Natural killer cell (primary cell): Measurements from ENCODE around the gene TNS4. TPM values are rescaled to one million over a fixed set of nuclear protein-coding genes. Genes with fewer than 3 reads are reported as not detected.

Experiments
- ATAC-seq, 3 donors: fragments of 150-1000 bp in 2 of 3; fragments of 200-7000 bp in 1 of 3; cut with Tn5 transposase; 1 replicate in 1 of 3; 2 replicates in 2 of 3; pipeline ENCODE4 v1.10.0; 2021; ENCODE audit warnings: mild to moderate bottlenecking in 2 of 3, moderate library complexity in 2 of 3
- DNase-seq, 2 donors: peaks; one replicate each; pipeline versions ENCODE4 v3.0.0 to v3.0.0-alpha.2; 2013 to 2021; ENCODE audit warnings: mixed read lengths in 1 of 2
- H3K27ac ChIP-seq: one replicate; pipeline ENCODE4 v1.5.1; 2013; ENCODE audit warnings: mild to moderate bottlenecking, low read length
- H3K27me3 ChIP-seq: one replicate; pipeline ENCODE4 v1.6.1; 2013; ENCODE audit warnings: low read length; ENCODE audit not compliant: control insufficient read depth, insufficient read depth
- H3K36me3 ChIP-seq: one replicate; pipeline ENCODE4 v1.6.1; 2013; ENCODE audit warnings: low read length; ENCODE audit not compliant: control insufficient read depth, insufficient read depth
- H3K4me1 ChIP-seq: one replicate; pipeline ENCODE4 v1.6.1; 2013; ENCODE audit warnings: low read length; ENCODE audit not compliant: control insufficient read depth, insufficient read depth
- H3K4me3 ChIP-seq: one replicate; pipeline ENCODE4 v1.5.1; 2013; ENCODE audit warnings: low read length
- H3K9me3 ChIP-seq: one replicate; pipeline ENCODE4 v1.6.1; 2013; ENCODE audit warnings: low read length; ENCODE audit not compliant: control insufficient read depth, insufficient read depth
- H3K27ac Mint-ChIP-seq, 2 donors: one replicate each; pipeline ENCODE4 v1.8.0; 2022; ENCODE audit warnings: mild to moderate bottlenecking in 2 of 2, mixed read lengths in 2 of 2, moderate library complexity in 1 of 2
- H3K27me3 Mint-ChIP-seq, 2 donors: one replicate each; pipeline ENCODE4 v1.8.0; 2022; ENCODE audit warnings: low read depth in 2 of 2, mixed read lengths in 2 of 2
- H3K36me3 Mint-ChIP-seq: one replicate; pipeline ENCODE4 v1.8.0; 2022; ENCODE audit warnings: mixed read lengths
- H3K4me1 Mint-ChIP-seq, 2 donors: one replicate each; pipeline ENCODE4 v1.8.0; 2022; ENCODE audit warnings: mixed read lengths in 2 of 2
- H3K4me3 Mint-ChIP-seq: one replicate; pipeline ENCODE4 v1.8.0; 2022; ENCODE audit warnings: mild to moderate bottlenecking, moderate library complexity, mixed read lengths
- H3K9me3 Mint-ChIP-seq, 2 donors: one replicate each; pipeline ENCODE4 v1.8.0; 2022; ENCODE audit warnings: mixed read lengths in 2 of 2
- CTCF ChIP-seq: fragments of 200-600 bp; IDR thresholded peaks from one replicate; pipeline ENCODE4 v1.8.0; 2022; ENCODE audit warnings: antibody characterized with exemption
- WGBS: methylation state at CpG from one replicate; pipeline ENCODE4 v1.1.7; 2013; ENCODE audit warnings: missing lambda C conversion rate; ENCODE audit not compliant: insufficient coverage; 5-methylcytosine and 5-hydroxymethylcytosine counted together
- intact Hi-C: fragments of 100-400 bp; cut with micrococcal nuclease; formaldehyde crosslinking; loops from one replicate; pipeline ENCODE4 v1.14.2; 2022
- total RNA-seq, 4 donors: library from RNA; stranded (reverse); fragments of 120-200 nt in 1 of 4; gene quantifications; one replicate each; pipeline versions ENCODE4 v1.2.3 to v1.2.4, GENCODE V29; 2013 to 2022

TNS4 gene
- total RNA-seq, 3 donors from 2014 or later (not counting 1 experiment from before 2014, with no cell fraction given): 0.65 to 1.8 (median 0.94) TPM

- no peak for ATAC-seq
- WGBS: 95% methylated on average over 5 of the region's 6 CpGs
These were observed 37.7 kb upstream of the TNS4 start for GRCh38 chr17:40538936-40539705.

GRCh38 chr17:40538019-40538935 lies 36.9 kb upstream of the TNS4 start:
- Histone ChIP-seq H3K27me3 (peaks cover 3% of the 10 kb centered on the region), H3K36me3 (no peaks in the 10 kb centered on the region), H3K4me3 (no peak overlapping the region), H3K4me1 (peaks cover 98% of the 10 kb centered on the region), H3K27ac (peak overlapping the region; percentile 19), H3K9me3 (no peaks in the 10 kb centered on the region)
- peaks cover 11 to 20% of the 10 kb centered on the region in 2 donors for H3K27me3 Mint-ChIP-seq
- 84% methylated on average over 15 of the region's 15 CpGs for WGBS
- ATAC-seq (no peak), DNase-seq (no peak)
- peaks cover 45 to 57% of the 10 kb centered on the region in 2 donors for H3K4me1 Mint-ChIP-seq
- H3K36me3 Mint-ChIP-seq: no peaks in the 10 kb centered on the region
- H3K27ac Mint-ChIP-seq: peak overlapping the region in 1 of 2 donors; percentile 6
- TF ChIP-seq CTCF: no peak
- no peak overlapping the region for H3K4me3 Mint-ChIP-seq
- intact Hi-C loops: no loop called here
- no peaks in the 10 kb centered on the region for H3K9me3 Mint-ChIP-seq

More at GRCh38 chr17:40538936-40539705, 37.7 kb upstream of the TNS4 start:
- H3K36me3 ChIP-seq: no peaks in the 10 kb centered on the region
- no peak overlapping the region for H3K4me3 ChIP-seq
- no peaks in the 10 kb centered on the region for H3K9me3 Mint-ChIP-seq
- peaks cover 98% of the 10 kb centered on the region for H3K4me1 ChIP-seq
- H3K27me3 ChIP-seq: peaks cover 7% of the 10 kb centered on the region
- intact Hi-C loops: no loop called here
- H3K27me3 Mint-ChIP-seq: peaks cover 6 to 20% of the 10 kb centered on the region in 2 donors
- peak overlapping the region; percentile 65 for H3K27ac ChIP-seq
- H3K4me1 Mint-ChIP-seq: peaks cover 38 to 50% of the 10 kb centered on the region in 2 donors
- H3K9me3 ChIP-seq: no peaks in the 10 kb centered on the region
- no peaks in the 10 kb centered on the region for H3K36me3 Mint-ChIP-seq
- H3K27ac Mint-ChIP-seq: peak overlapping the region in 1 of 2 donors; percentile 87
- DNase-seq: peak in 1 of 2 donors; percentile 31
- H3K4me3 Mint-ChIP-seq: peak overlapping the region; percentile 74
- no peak for TF ChIP-seq CTCF

DNA sequence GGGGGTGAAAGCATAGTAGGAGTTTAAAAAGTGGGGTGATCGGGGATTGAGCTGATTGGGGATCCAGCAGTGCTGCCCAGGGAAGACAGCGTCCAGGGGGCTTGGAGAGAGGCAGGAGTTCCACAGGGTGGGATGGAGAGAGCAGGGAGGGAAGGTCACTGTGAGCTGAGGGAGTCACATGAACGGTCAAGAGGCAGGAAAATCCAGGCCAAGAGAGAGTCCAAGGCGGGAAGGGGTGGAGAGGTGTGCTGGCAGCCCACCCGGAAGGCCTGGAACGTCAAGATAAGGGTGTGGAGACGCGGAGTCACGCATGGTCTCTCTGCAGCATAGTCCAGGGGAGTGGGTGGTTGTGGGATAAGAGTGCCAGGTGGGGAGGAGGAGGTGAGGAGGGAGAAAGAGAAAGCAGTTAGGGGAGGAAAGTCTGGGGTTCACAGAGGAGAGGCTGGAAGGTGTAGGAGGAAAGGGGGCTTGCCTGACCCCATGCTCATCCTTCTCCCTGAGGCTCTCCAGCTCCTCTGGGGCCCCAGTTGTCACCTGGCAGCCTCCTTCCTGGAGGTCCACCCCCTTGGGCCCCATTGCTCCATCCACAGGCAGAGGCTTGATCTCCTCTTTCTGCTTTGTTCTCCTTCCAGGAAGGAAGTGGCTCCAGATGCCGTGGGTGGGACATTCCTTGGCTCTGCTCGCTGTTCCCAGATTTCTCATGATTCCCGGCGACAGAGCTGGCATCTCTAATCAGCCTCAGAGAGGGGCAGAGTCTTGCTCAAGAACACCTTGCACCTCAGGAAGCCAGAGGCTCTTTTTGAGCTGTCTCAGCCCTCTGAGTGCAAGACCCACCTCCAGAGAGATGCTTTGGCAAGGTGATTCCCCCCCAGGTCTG lies 35.1 kb upstream of the TNS4 start:
- H3K9me3 Mint-ChIP-seq: no peaks in the 10 kb centered on the region
- no peak overlapping the region for H3K4me3 Mint-ChIP-seq
- Histone ChIP-seq H3K27me3 (no peaks in the 10 kb centered on the region), H3K9me3 (no peaks in the 10 kb centered on the region), H3K4me3 (no peak overlapping the region), H3K4me1 (peaks cover 90% of the 10 kb centered on the region), H3K27ac (no peak overlapping the region), H3K36me3 (no peaks in the 10 kb centered on the region)
- peak overlapping the region in 1 of 2 donors; percentile 5 for H3K27ac Mint-ChIP-seq
- WGBS: 80% methylated on average over 13 of the region's 13 CpGs
- TF ChIP-seq CTCF: no peak
- H3K4me1 Mint-ChIP-seq: peaks cover 44 to 61% of the 10 kb centered on the region in 2 donors
- H3K36me3 Mint-ChIP-seq: no peaks in the 10 kb centered on the region
- ATAC-seq: no peak
- intact Hi-C loops: no loop called here
- peaks cover 11 to 18% of the 10 kb centered on the region in 2 donors for H3K27me3 Mint-ChIP-seq
- peak in 1 of 2 donors; percentile 28 for DNase-seq
